Activated T-cell treated with anti-CD3 and anti-CD28 coated beads for 24 hours (primary cell): Measurements from ENCODE around the gene SLC25A33.

Experiments
- DNase-seq: peaks from one replicate; pipeline ENCODE4 v3.0.0-alpha.2; 2020; ENCODE audit warnings: low read depth

SLC25A33 gene

GRCh38 chr1:9589144-9589718, 50.0 kb downstream of the SLC25A33 start:
- peak; percentile 25 for DNase-seq

GRCh38 chr1:9589719-9590157, 50.5 kb downstream of the SLC25A33 start:
- DNase-seq: no peak

- no peak for DNase-seq
Measured at GRCh38 chr1:9590201-9590600, 50.9 kb downstream of the SLC25A33 start.

GRCh38 chr1:9590945-9591668, 51.8 kb downstream of the SLC25A33 start:
- no peak for DNase-seq

- no peak for DNase-seq
Measured at GRCh38 chr1:9591669-9592509, 52.6 kb downstream of the SLC25A33 start.

- DNase-seq: no peak
Measured at GRCh38 chr1:9592510-9593075, 53.3 kb downstream of the SLC25A33 start.

- DNase-seq: no peak
Measured at GRCh38 chr1:9593147-9593491, 53.9 kb downstream of the SLC25A33 start.

GRCh38 chr1:9593492-9594465, 54.5 kb downstream of the SLC25A33 start:
- DNase-seq: peak; percentile 18

GRCh38 chr1:9594471-9595155, 55.3 kb downstream of the SLC25A33 start:
- no peak for DNase-seq

GRCh38 chr1:9595156-9595967, 56.1 kb downstream of the SLC25A33 start:
- DNase-seq: no peak

- no peak for DNase-seq
Measured at GRCh38 chr1:9595968-9596340, 56.7 kb downstream of the SLC25A33 start.

- no peak for DNase-seq
Measured at GRCh38 chr1:9596415-9597123, 57.3 kb downstream of the SLC25A33 start.

- DNase-seq: no peak
Measured at GRCh38 chr1:9597361-9598315, 58.4 kb downstream of the SLC25A33 start.

GRCh38 chr1:9598316-9598700, 59.0 kb downstream of the SLC25A33 start:
- DNase-seq: no peak

GRCh38 chr1:9599741-9600140, 60.5 kb downstream of the SLC25A33 start:
- DNase-seq: no peak

- no peak for DNase-seq
Measured at GRCh38 chr1:9600861-9601834, 61.9 kb downstream of the SLC25A33 start.
